Measurements from ENCODE around the gene GALNT13.

DNA sequence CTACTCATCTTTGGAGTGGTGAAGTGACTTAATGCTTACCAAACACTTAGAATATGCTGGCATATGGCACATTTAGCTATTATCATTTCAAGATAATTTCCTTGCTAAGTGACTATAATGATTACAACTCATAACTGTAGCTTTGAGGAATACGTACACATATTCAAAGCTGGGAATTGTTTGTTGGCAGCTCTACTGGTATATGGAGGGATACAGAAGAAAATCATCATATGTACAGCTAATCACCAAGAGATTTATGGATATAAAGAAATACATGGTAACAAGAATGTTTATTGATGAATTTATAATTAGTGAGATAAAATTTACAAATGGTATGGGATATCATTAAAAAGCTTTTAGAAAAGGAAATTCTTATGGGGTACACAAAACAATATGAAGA lies 207.2 kb downstream of the GALNT13 start:
- TF ChIP-seq, protein P1, sequence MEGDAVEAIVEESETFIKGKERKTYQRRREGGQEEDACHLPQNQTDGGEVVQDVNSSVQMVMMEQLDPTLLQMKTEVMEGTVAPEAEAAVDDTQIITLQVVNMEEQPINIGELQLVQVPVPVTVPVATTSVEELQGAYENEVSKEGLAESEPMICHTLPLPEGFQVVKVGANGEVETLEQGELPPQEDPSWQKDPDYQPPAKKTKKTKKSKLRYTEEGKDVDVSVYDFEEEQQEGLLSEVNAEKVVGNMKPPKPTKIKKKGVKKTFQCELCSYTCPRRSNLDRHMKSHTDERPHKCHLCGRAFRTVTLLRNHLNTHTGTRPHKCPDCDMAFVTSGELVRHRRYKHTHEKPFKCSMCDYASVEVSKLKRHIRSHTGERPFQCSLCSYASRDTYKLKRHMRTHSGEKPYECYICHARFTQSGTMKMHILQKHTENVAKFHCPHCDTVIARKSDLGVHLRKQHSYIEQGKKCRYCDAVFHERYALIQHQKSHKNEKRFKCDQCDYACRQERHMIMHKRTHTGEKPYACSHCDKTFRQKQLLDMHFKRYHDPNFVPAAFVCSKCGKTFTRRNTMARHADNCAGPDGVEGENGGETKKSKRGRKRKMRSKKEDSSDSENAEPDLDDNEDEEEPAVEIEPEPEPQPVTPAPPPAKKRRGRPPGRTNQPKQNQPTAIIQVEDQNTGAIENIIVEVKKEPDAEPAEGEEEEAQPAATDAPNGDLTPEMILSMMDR (IDR thresholded peaks at IDR 0.05) = no peak
- no peak for TF ChIP-seq ZFX (IDR thresholded peaks at IDR 0.05; ENCODE audit: borderline replicate concordance)
